A549 (cell line): Measurements from ENCODE around the gene SLC13A5. TPM values are rescaled to one million over a fixed set of nuclear protein-coding genes. Genes with fewer than 3 reads are reported as not detected.

Source experiments
- ATAC-seq, 2 experiments: fragments of 200-7000 bp in 1 of 2; fragments of >200 bp in 1 of 2; cut with Nextera tagmentation in 1 of 2; cut with Tn5 transposase in 1 of 2; 3 replicates each; pipeline versions ENCODE4 v1.8.0 to v1.9.1; 2018 to 2020; ENCODE audit warnings: mild to moderate bottlenecking in 1 of 2, moderate library complexity in 1 of 2
- CTCF ChIA-PET: fragments of 300-600 bp; sonication (Branson Sonifier 250); formaldehyde crosslinking; extraction: SDS; loops from one replicate; lab custom pipeline; 2021; ENCODE audit warnings: antibody characterized with exemption, inconsistent platforms; lab: Yijun Ruan, JAX
- POLR2A ChIA-PET: fragments of 350-600 bp; formaldehyde crosslinking; extraction: SDS; loops from one replicate; lab custom pipeline; 2021; ENCODE audit warnings: antibody characterized with exemption, inconsistent platforms; lab: Yijun Ruan, JAX
- DNase-seq, 2 experiments: peaks; one replicate each; pipeline versions ENCODE4 v3.0.0 to v3.0.0-alpha.2; 2011 to 2016; ENCODE audit warnings: low read depth in 1 of 2, low spot score in 1 of 2
- FAIRE-seq: peaks from 2 replicates; lab custom pipeline; 2011; peaks lifted over from hg19 to GRCh38; lab: Jason Lieb, UNC
- H3K27ac ChIP-seq, 2 experiments: fragments of >200 bp; sonication (Bioruptor Twin); formaldehyde crosslinking; 3 replicates each; pipeline ENCODE4 v1.5.1; 2016 to 2017
- H3K4me1 ChIP-seq: fragments of >200 bp; sonication (Bioruptor Twin); formaldehyde crosslinking; 3 replicates; pipeline ENCODE4 v1.6.1; 2016
- H3K4me2 ChIP-seq: fragments of >200 bp; sonication (Bioruptor Twin); formaldehyde crosslinking; 3 replicates; pipeline ENCODE4 v1.6.1; 2016
- H3K4me3 ChIP-seq: fragments of >200 bp; sonication (Bioruptor Twin); formaldehyde crosslinking; 3 replicates; pipeline ENCODE4 v1.5.1; 2016
- H3K9me3 ChIP-seq: fragments of >200 bp; sonication (Bioruptor Twin); formaldehyde crosslinking; 3 replicates; pipeline ENCODE4 v1.6.1; 2016
- CEBPB ChIP-seq, 2 experiments: fragments of >200 bp in 1 of 2; sonication (Bioruptor Twin) in 1 of 2; formaldehyde crosslinking in 1 of 2; IDR thresholded peaks; 2 replicates each; pipeline ENCODE4 v1.6.1; 2012 to 2016
- ESRRA ChIP-seq: fragments of 150-350 bp; IDR thresholded peaks from 2 replicates; pipeline ENCODE4 v1.6.1; 2014; ENCODE audit warnings: mild to moderate bottlenecking, low read length, borderline replicate concordance
- FOSL2 ChIP-seq, 2 experiments: fragments of 450-650 bp in 1 of 2; fragments of >200 bp in 1 of 2; sonication (Bioruptor Twin) in 1 of 2; formaldehyde crosslinking; IDR thresholded peaks; 2 replicates each; pipeline versions ENCODE4 v1.5.0 to v1.6.1; 2016 to 2020; ENCODE audit warnings: mild to moderate bottlenecking in 1 of 2, moderate library complexity in 1 of 2
- GATA3 ChIP-seq: IDR thresholded peaks from 2 replicates; pipeline ENCODE4 v1.6.1; 2012; ENCODE audit warnings: borderline replicate concordance
- HOXB5 ChIP-seq: fragments of 250-450 bp; sonication (Bioruptor Pico); IDR thresholded peaks from 2 replicates; pipeline ENCODE4 v1.5.0; 2020; ENCODE audit warnings: mild to moderate bottlenecking, moderate library complexity
- JUN ChIP-seq, 2 experiments: fragments of >200 bp; sonication (Bioruptor Twin); formaldehyde crosslinking; IDR thresholded peaks; 2 replicates in 1 of 2; 3 replicates in 1 of 2; pipeline ENCODE4 v1.6.1; 2016 to 2017
- JUNB ChIP-seq: fragments of >200 bp; sonication (Bioruptor Twin); formaldehyde crosslinking; IDR thresholded peaks from 2 replicates; pipeline ENCODE4 v1.6.1; 2016
- KDM1A ChIP-seq: fragments of 200-600 bp; sonication (generic); IDR thresholded peaks from 2 replicates; pipeline ENCODE4 v1.6.1; 2016; ENCODE audit warnings: low read depth, mild to moderate bottlenecking
- MAFK ChIP-seq: fragments of 450-650 bp; IDR thresholded peaks from 2 replicates; pipeline ENCODE4 v1.6.1; 2014; ENCODE audit not compliant: partially characterized antibody
- MAZ ChIP-seq: fragments of 150-350 bp; IDR thresholded peaks from 2 replicates; pipeline ENCODE4 v1.6.1; 2014; ENCODE audit warnings: antibody characterized with exemption, low read depth, low read length, borderline replicate concordance
- MYC ChIP-seq: IDR thresholded peaks from 2 replicates; pipeline ENCODE4 v1.6.1; 2012; ENCODE audit warnings: mild to moderate bottlenecking, inconsistent platforms, low read length, improper control_type of control experiment, borderline replicate concordance
- NPAS2 ChIP-seq: fragments of 250-450 bp; sonication (Bioruptor Pico); IDR thresholded peaks from 2 replicates; pipeline ENCODE4 v1.8.0; 2022; ENCODE audit warnings: mild to moderate bottlenecking, moderate library complexity, borderline replicate concordance
- PHF8 ChIP-seq: fragments of 200-600 bp; sonication (generic); IDR thresholded peaks from 2 replicates; pipeline ENCODE4 v1.6.1; 2016; ENCODE audit warnings: low read depth, mild to moderate bottlenecking, antibody characterized with exemption, moderate library complexity, borderline replicate concordance
- RCOR1 ChIP-seq: fragments of 150-350 bp; IDR thresholded peaks from 2 replicates; pipeline ENCODE4 v1.6.1; 2014; ENCODE audit warnings: antibody characterized with exemption, low read length, low read depth
- SMC3 ChIP-seq: fragments of >200 bp; sonication (Bioruptor Twin); formaldehyde crosslinking; IDR thresholded peaks from 3 replicates; pipeline ENCODE4 v1.6.1; 2018; ENCODE audit warnings: inconsistent platforms
- TFCP2L1 ChIP-seq: fragments of 250-450 bp; sonication (Bioruptor Pico); IDR thresholded peaks from 2 replicates; pipeline ENCODE4 v1.5.0; 2021; ENCODE audit warnings: mild to moderate bottlenecking
- ZSCAN20 ChIP-seq: fragments of 250-450 bp; sonication (Bioruptor Pico); IDR thresholded peaks from 2 replicates; pipeline ENCODE4 v1.8.0; 2022; ENCODE audit warnings: mild to moderate bottlenecking, moderate library complexity
- WGBS: methylation state at CpG from one replicate; pipeline ENCODE4 v1.1.6; 2017; ENCODE audit errors: missing lambda C conversion rate; 5-methylcytosine and 5-hydroxymethylcytosine counted together
- polyA plus RNA-seq, 4 experiments: library from polyadenylated mRNA; depleted of rRNA in 3 of 4; stranded (reverse); fragments of >200 nt; fragmentation: RNase III in 1 of 4; extraction: RNeasy Plus Mini Kit Qiagen cat#74134 plus additional on column Dnase treatment in 1 of 4; gene quantifications; 2 replicates in 3 of 4; 3 replicates in 1 of 4; pipeline ENCODE4 v1.2.3, GENCODE V29; 2011 to 2017
- TF ChIP-seq, protein P1 (sequence below): IDR thresholded peaks from 2 replicates; pipeline ENCODE4 v1.6.1; 2012
- TF ChIP-seq, protein P2 (sequence below): fragments of >200 bp; sonication (Bioruptor Twin); formaldehyde crosslinking; IDR thresholded peaks from 3 replicates; pipeline ENCODE4 v1.5.1; 2016
- TF ChIP-seq, protein P3 (sequence below): fragments of 150-350 bp; IDR thresholded peaks from 2 replicates; pipeline ENCODE4 v1.6.1; 2014; ENCODE audit warnings: low read depth, mild to moderate bottlenecking, low read length

Gene SLC13A5
- polyA plus RNA-seq, 2 of the 4 experiments (the other 2 are of a cell fraction): 0.15 to 0.26 TPM

DNA sequence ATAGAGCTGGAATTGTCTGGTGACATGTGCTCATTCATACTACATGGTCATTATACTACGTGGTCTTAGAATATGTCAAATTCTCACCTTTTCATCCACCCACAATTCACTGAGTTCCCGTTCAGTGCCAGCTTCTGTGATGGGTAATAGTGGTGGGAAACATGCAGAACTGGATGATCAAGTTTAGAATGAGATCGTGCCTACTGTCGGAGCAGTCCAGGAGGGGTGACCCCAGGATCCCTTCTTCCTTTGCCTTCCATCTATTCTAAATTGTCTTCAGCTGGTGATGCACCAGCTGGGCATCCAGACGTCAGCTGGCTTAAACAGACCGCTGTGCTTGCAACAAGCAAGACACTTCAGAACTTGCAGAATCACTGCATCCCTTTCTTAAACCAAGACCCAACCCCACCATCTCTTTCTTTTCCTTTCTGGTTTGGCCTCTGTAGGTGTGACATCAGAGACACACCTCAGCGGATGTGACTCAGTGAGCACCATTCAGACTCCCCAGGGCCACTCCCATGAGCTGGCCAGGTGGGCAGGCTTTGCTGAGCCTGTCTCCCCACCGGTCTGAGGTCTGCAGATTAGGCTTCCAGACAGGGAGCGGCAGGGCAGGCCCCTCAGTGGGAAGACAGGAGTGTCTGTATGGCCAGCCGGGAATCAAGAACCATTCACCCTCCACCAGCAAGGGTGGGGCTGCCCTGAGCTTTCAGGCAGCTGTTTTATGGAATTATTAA lies 43.5 kb downstream of the SLC13A5 start:
- ChIA-PET CTCF (interaction anchor here (0.5 to 17.8 kb wide), 12 partner anchors 24 to 352 kb away, joined by 3 to 293 read pairs (median 6); partner anchors contain the start of genes RNASEK and SLC13A5), POLR2A (no interaction called here)
- TF ChIP-seq ESRRA: no peak
- TF ChIP-seq GATA3: no peak
- no peak for TF ChIP-seq JUN (IDR thresholded peaks at IDR 0.05)
- TF ChIP-seq, protein P1, sequence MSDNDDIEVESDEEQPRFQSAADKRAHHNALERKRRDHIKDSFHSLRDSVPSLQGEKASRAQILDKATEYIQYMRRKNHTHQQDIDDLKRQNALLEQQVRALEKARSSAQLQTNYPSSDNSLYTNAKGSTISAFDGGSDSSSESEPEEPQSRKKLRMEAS: no peak
- no peak for TF ChIP-seq KDM1A
- TF ChIP-seq, protein P2, sequence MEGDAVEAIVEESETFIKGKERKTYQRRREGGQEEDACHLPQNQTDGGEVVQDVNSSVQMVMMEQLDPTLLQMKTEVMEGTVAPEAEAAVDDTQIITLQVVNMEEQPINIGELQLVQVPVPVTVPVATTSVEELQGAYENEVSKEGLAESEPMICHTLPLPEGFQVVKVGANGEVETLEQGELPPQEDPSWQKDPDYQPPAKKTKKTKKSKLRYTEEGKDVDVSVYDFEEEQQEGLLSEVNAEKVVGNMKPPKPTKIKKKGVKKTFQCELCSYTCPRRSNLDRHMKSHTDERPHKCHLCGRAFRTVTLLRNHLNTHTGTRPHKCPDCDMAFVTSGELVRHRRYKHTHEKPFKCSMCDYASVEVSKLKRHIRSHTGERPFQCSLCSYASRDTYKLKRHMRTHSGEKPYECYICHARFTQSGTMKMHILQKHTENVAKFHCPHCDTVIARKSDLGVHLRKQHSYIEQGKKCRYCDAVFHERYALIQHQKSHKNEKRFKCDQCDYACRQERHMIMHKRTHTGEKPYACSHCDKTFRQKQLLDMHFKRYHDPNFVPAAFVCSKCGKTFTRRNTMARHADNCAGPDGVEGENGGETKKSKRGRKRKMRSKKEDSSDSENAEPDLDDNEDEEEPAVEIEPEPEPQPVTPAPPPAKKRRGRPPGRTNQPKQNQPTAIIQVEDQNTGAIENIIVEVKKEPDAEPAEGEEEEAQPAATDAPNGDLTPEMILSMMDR: no peak
- TF ChIP-seq MAFK: no peak
- no peak for TF ChIP-seq HOXB5 (CRISPR knock-in tag)
- no peak overlapping the region for H3K27ac ChIP-seq
- H3K4me2 ChIP-seq: 0 out of 3 replicates have a peak overlapping the region, but pooled peaks have one; percentile 11
- H3K9me3 ChIP-seq: no peaks in the 10 kb centered on the region
- 51% methylated on average over 10 of the region's 10 CpGs for WGBS
- ATAC-seq (no peak), DNase-seq (peak in 1 of 2 experiments; percentile 48), FAIRE-seq (peak; percentile 54)
- no peak overlapping the region for H3K4me3 ChIP-seq
- peaks cover 4% of the 10 kb centered on the region; the same call in 1 of the 3 replicates for H3K4me1 ChIP-seq

DNA sequence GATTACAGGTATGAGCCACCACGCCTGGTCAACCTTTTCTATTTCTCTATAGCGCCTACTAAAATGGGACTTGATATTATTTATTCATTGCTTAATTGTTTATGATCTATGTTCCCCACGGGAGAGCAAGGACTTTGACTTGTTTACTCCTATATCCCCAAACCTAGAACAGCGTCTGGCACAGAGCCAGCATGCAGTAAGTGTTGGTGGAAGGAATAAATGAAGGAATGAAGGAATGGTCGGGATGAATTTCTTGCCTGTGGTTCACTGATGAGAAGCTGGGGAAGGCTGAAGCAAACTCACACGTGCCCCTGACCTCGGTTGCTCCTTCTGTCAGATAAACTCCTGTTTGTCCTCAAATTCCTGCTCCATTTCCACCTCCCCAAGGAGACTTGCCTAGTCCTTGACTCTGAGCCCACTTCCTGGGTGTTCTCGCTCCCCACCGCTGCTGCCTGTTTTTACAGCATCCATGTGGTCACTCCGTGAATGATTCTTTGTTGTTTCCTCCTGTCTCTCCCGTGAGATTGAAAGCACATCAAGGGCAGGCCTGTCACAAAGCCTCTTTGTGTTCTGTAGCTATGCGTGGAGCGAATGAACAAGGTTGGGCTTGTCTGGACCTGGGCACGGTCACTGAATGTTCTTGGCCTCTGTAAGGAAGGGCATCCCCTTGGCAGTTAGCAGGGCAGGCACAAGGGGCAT lies 44.3 kb downstream of the SLC13A5 start:
- CTCF ChIA-PET: interaction anchor here (0.9 to 17.8 kb wide), 10 partner anchors 9 to 353 kb away, joined by 3 to 293 read pairs (median 7); partner anchors contain the start of genes RNASEK and SLC13A5
- FAIRE-seq: no peak
- H3K4me2 ChIP-seq: no peak overlapping the region
- H3K4me1 ChIP-seq: peaks cover 4% of the 10 kb centered on the region; the same call in 1 of the 3 replicates
- POLR2A ChIA-PET: no interaction called here
- DNase-seq: no peak
- H3K27ac ChIP-seq: no peak overlapping the region
- ATAC-seq: no peak
- TF ChIP-seq MAZ (no peak), NPAS2 (CRISPR knock-in tag) (no peak), PHF8 (no peak), HOXB5 (CRISPR knock-in tag) (no peak), SMC3 (no peak), ZSCAN20 (CRISPR knock-in tag) (no peak), JUNB (no peak), FOSL2 (IDR thresholded peaks at IDR 0.05) (no peak), FOSL2 (CRISPR knock-in tag; IDR thresholded peaks at IDR 0.05) (no peak), MYC (no peak), RCOR1 (no peak), TFCP2L1 (CRISPR knock-in tag) (no peak), CEBPB (IDR thresholded peaks at IDR 0.05) (no peak)
- TF ChIP-seq, protein P3, sequence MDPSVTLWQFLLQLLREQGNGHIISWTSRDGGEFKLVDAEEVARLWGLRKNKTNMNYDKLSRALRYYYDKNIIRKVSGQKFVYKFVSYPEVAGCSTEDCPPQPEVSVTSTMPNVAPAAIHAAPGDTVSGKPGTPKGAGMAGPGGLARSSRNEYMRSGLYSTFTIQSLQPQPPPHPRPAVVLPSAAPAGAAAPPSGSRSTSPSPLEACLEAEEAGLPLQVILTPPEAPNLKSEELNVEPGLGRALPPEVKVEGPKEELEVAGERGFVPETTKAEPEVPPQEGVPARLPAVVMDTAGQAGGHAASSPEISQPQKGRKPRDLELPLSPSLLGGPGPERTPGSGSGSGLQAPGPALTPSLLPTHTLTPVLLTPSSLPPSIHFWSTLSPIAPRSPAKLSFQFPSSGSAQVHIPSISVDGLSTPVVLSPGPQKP: no peak
- no peaks in the 10 kb centered on the region for H3K9me3 ChIP-seq
- 70% methylated on average over 14 of the region's 14 CpGs for WGBS
- H3K4me3 ChIP-seq: no peak overlapping the region
